ENCODE results near the gene WDR86.

- TF ChIP-seq POLR2A (IDR thresholded peaks at IDR 0.05; ENCODE audit: low read length) (no peak), GATA1 (IDR thresholded peaks at IDR 0.05; ENCODE audit: low read depth, low read length) (no peak)
Measured at GRCh38 chr7:151436446-151437158, 26.8 kb upstream of the WDR86 start.

All from erythroblast (primary cell).